ENCODE measurements around the gene DOK6. TPM values are rescaled to one million over a fixed set of nuclear protein-coding genes. Genes with fewer than 3 reads are reported as not detected.

The DOK6 gene
- total and polyA plus RNA-seq, 2 donors (not counting 3 experiments of a cell fraction or from before 2014, with no cell fraction given), result under 0.01 TPM; not detected in 1

DNA sequence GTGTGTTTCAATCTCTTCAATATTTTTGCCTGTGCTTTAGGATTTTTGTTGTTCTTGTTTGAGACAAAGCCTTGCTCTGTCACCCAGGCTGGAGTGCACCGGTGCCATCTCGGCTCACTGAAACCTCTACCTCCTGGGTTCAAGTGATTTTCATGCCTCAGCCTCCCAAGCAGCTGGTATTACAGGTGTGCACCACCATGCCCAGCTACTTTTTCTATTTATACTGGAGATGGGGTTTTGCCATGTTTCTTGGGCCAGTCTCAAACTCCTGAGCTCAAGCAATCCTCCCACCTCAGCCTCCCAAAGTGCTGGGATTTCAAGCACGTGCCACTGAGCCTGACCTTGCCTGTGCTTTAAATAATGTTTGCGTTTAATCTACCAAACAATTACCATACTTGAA, 43.1 kb upstream of the DOK6 start:
- TF ChIP-seq, protein P1, sequence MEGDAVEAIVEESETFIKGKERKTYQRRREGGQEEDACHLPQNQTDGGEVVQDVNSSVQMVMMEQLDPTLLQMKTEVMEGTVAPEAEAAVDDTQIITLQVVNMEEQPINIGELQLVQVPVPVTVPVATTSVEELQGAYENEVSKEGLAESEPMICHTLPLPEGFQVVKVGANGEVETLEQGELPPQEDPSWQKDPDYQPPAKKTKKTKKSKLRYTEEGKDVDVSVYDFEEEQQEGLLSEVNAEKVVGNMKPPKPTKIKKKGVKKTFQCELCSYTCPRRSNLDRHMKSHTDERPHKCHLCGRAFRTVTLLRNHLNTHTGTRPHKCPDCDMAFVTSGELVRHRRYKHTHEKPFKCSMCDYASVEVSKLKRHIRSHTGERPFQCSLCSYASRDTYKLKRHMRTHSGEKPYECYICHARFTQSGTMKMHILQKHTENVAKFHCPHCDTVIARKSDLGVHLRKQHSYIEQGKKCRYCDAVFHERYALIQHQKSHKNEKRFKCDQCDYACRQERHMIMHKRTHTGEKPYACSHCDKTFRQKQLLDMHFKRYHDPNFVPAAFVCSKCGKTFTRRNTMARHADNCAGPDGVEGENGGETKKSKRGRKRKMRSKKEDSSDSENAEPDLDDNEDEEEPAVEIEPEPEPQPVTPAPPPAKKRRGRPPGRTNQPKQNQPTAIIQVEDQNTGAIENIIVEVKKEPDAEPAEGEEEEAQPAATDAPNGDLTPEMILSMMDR (IDR thresholded peaks at IDR 0.05; ENCODE audit: extremely low read depth in 1 of 2, insufficient read depth in 1 of 2, low read depth in 1 of 2, low read length in 2 of 2), result no peak
- no peak for TF ChIP-seq GATA2 (IDR thresholded peaks at IDR 0.05; ENCODE audit: insufficient read depth, insufficient read length, low read depth, low read length)
- TF ChIP-seq POLR2A (IDR thresholded peaks at IDR 0.05; ENCODE audit: low read depth, low read length), result no peak
- TF ChIP-seq, protein P2, sequence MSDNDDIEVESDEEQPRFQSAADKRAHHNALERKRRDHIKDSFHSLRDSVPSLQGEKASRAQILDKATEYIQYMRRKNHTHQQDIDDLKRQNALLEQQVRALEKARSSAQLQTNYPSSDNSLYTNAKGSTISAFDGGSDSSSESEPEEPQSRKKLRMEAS (IDR thresholded peaks at IDR 0.05; ENCODE audit: insufficient read depth, insufficient read length), result no peak
- TF ChIP-seq MYC (IDR thresholded peaks at IDR 0.05; ENCODE audit: low read depth, low read length), result no peak
- no peak for TF ChIP-seq JUN (IDR thresholded peaks at IDR 0.05; ENCODE audit: borderline replicate concordance, insufficient read depth, insufficient read length, low read depth)
- TF ChIP-seq POLR2AphosphoS5 (IDR thresholded peaks at IDR 0.05; ENCODE audit: insufficient read depth, low read depth, low read length), result no peak
- TF ChIP-seq EZH2 (IDR thresholded peaks at IDR 0.05; ENCODE audit: borderline replicate concordance, low read depth, low read length, severe bottlenecking), result no peak
- no peak for TF ChIP-seq FOS (IDR thresholded peaks at IDR 0.05; ENCODE audit: borderline replicate concordance, insufficient read depth, low read length)
- Histone ChIP-seq H3K9ac (replicated peaks; ENCODE audit: extremely low read depth, insufficient read depth, low read length) (no peak overlapping the region), H3K27me3 (ENCODE audit: control insufficient read depth in 2 of 2, insufficient read depth in 2 of 2, low read length in 2 of 2) (no peaks in the 10 kb centered on the region), H4K20me1 (replicated peaks; ENCODE audit: control insufficient read depth, extremely low read depth, insufficient read depth, low read length) (no peaks in the 10 kb centered on the region), H3K4me2 (ENCODE audit: insufficient read depth, low read length) (no peak overlapping the region), H3K27ac (ENCODE audit: insufficient read depth, low read depth, low read length) (no peak overlapping the region), H3K36me3 (ENCODE audit: control insufficient read depth in 2 of 2, extremely low read depth in 1 of 2, insufficient read depth in 2 of 2, low read length in 2 of 2) (no peaks in the 10 kb centered on the region), H3K9me1 (replicated peaks; ENCODE audit: control insufficient read depth, extremely low read depth, insufficient read depth, low read length) (no peaks in the 10 kb centered on the region), H3K4me1 (ENCODE audit: control insufficient read depth, extremely low read depth, insufficient read depth, low read length) (no peaks in the 10 kb centered on the region), H3K9me3 (replicated peaks; ENCODE audit: control insufficient read depth, insufficient read depth, low read length) (no peaks in the 10 kb centered on the region), H3K79me2 (ENCODE audit: control insufficient read depth, insufficient read depth, low read length) (no peaks in the 10 kb centered on the region), H3K4me3 (replicated peaks in 1 of 3; ENCODE audit: insufficient read depth in 1 of 3, low read depth in 1 of 3, low read length in 3 of 3) (no peak overlapping the region), H2AFZ (ENCODE audit: low read depth, low read length) (no peak overlapping the region)
- DNase-seq (ENCODE audit: low read depth, low spot score) (no peak), FAIRE-seq (no peak)
- ChIA-PET CTCF (no interaction called here), POLR2A (no interaction called here)
- dilution Hi-C loops (cut with MboI; ENCODE audit: extremely low pct_ligation_motif_present, low sequenced_read_pairs), result no loop called here
- intact Hi-C loops (cut with micrococcal nuclease), result no loop called here
- BruUV-seq (replicated peaks), result no TSS peak

Data from endothelial cell of umbilical vein (primary cell).